ENCODE data around the gene ENGASE. TPM values are rescaled to one million over a fixed set of nuclear protein-coding genes. Genes with fewer than 3 reads are reported as not detected.

Gene ENGASE
- total and polyA plus RNA-seq, 2 donors from 2014 or later: 14.3 to 49.3 TPM

GRCh38 chr17:79125503-79125902, 50.9 kb downstream of the ENGASE start:
- Histone ChIP-seq H3K9me3 (ENCODE audit: control insufficient read depth in 2 of 3, insufficient read depth in 1 of 3, low read length in 3 of 3) (peaks cover 0 to 3% (median 0%) of the 10 kb centered on the region in 3 donors), H3K4me1 (ENCODE audit: control insufficient read depth in 2 of 3, insufficient read depth in 2 of 3, low read depth in 1 of 3, low read length in 3 of 3) (no peaks in the 10 kb centered on the region), H3K27ac (ENCODE audit: low read depth in 2 of 2, low read length in 2 of 2) (no peak overlapping the region), H3K9ac (ENCODE audit: low read length in 3 of 3) (no peak overlapping the region), H3K36me3 (ENCODE audit: control insufficient read depth in 2 of 3, insufficient read depth in 3 of 3, low read length in 3 of 3) (no peaks in the 10 kb centered on the region), H3K4me3 (ENCODE audit: low read length in 3 of 3) (no peak overlapping the region), H3K27me3 (ENCODE audit: control insufficient read depth, insufficient read depth, low read length) (no peaks in the 10 kb centered on the region)
- no peak for DNase-seq
- intact Hi-C loops (cut with DNase I): no loop called here
- TF ChIP-seq CTCF (IDR thresholded peaks at IDR 0.05; ENCODE audit: borderline replicate concordance, extremely low read depth, insufficient read depth): no peak
- no peak for FAIRE-seq

- intact Hi-C loops (cut with DNase I): no loop called here
- H3K27ac ChIP-seq (ENCODE audit: low read depth in 2 of 2, low read length in 2 of 2): no peak overlapping the region
- H3K4me3 ChIP-seq (ENCODE audit: low read length in 3 of 3): no peak overlapping the region
- FAIRE-seq (no peak), DNase-seq (no peak)
- H3K4me1 ChIP-seq (ENCODE audit: control insufficient read depth in 2 of 3, insufficient read depth in 2 of 3, low read depth in 1 of 3, low read length in 3 of 3): no peaks in the 10 kb centered on the region
- H3K36me3 ChIP-seq (ENCODE audit: control insufficient read depth in 2 of 3, insufficient read depth in 3 of 3, low read length in 3 of 3): no peaks in the 10 kb centered on the region
- peaks cover 0 to 3% (median 0%) of the 10 kb centered on the region in 3 donors for H3K9me3 ChIP-seq (ENCODE audit: control insufficient read depth in 2 of 3, insufficient read depth in 1 of 3, low read length in 3 of 3)
- no peaks in the 10 kb centered on the region for H3K27me3 ChIP-seq (ENCODE audit: control insufficient read depth, insufficient read depth, low read length)
- no peak for TF ChIP-seq CTCF (IDR thresholded peaks at IDR 0.05; ENCODE audit: borderline replicate concordance, extremely low read depth, insufficient read depth)
- H3K9ac ChIP-seq (ENCODE audit: low read length in 3 of 3): no peak overlapping the region
These were observed 51.5 kb downstream of the ENGASE start for GRCh38 chr17:79126139-79126538.

- H3K27ac ChIP-seq (ENCODE audit: low read depth in 2 of 2, low read length in 2 of 2): no peak overlapping the region
- no peak for TF ChIP-seq CTCF (IDR thresholded peaks at IDR 0.05; ENCODE audit: borderline replicate concordance, extremely low read depth, insufficient read depth)
These were observed 53.0 kb downstream of the ENGASE start for GRCh38 chr17:79127534-79128135.

GRCh38 chr17:79129523-79129922, 54.9 kb downstream of the ENGASE start:
- TF ChIP-seq CTCF (IDR thresholded peaks at IDR 0.05; ENCODE audit: borderline replicate concordance, extremely low read depth, insufficient read depth): no peak
- DNase-seq (no peak), FAIRE-seq (no peak)
- Histone ChIP-seq H3K36me3 (ENCODE audit: control insufficient read depth in 2 of 3, insufficient read depth in 3 of 3, low read length in 3 of 3) (no peaks in the 10 kb centered on the region), H3K9me3 (ENCODE audit: control insufficient read depth in 2 of 3, insufficient read depth in 1 of 3, low read length in 3 of 3) (no peaks in the 10 kb centered on the region), H3K4me1 (ENCODE audit: control insufficient read depth in 2 of 3, insufficient read depth in 2 of 3, low read depth in 1 of 3, low read length in 3 of 3) (no peaks in the 10 kb centered on the region), H3K27ac (ENCODE audit: low read depth in 2 of 2, low read length in 2 of 2) (no peak overlapping the region), H3K27me3 (ENCODE audit: control insufficient read depth, insufficient read depth, low read length) (no peaks in the 10 kb centered on the region), H3K4me3 (ENCODE audit: low read length in 3 of 3) (no peak overlapping the region), H3K9ac (ENCODE audit: low read length in 3 of 3) (no peak overlapping the region)
- intact Hi-C loops (cut with DNase I): no loop called here

More at GRCh38 chr17:79127534-79128135, 53.0 kb downstream of the ENGASE start:
- intact Hi-C loops (cut with DNase I): no loop called here
- H3K27me3 ChIP-seq (ENCODE audit: control insufficient read depth, insufficient read depth, low read length): no peaks in the 10 kb centered on the region
- no peak for FAIRE-seq
- peaks cover 0 to 3% (median 0%) of the 10 kb centered on the region in 3 donors for H3K9me3 ChIP-seq (ENCODE audit: control insufficient read depth in 2 of 3, insufficient read depth in 1 of 3, low read length in 3 of 3)
- DNase-seq: no peak
- H3K36me3 ChIP-seq (ENCODE audit: control insufficient read depth in 2 of 3, insufficient read depth in 3 of 3, low read length in 3 of 3): no peaks in the 10 kb centered on the region
- no peaks in the 10 kb centered on the region for H3K4me1 ChIP-seq (ENCODE audit: control insufficient read depth in 2 of 3, insufficient read depth in 2 of 3, low read depth in 1 of 3, low read length in 3 of 3)
- no peak overlapping the region for H3K9ac ChIP-seq (ENCODE audit: low read length in 3 of 3)
- no peak overlapping the region for H3K4me3 ChIP-seq (ENCODE audit: low read length in 3 of 3)

All from kidney (tissue), 14 donors.